GM18951 (cell line): ENCODE results near the gene GPC3.

Experiments
- POLR2A ChIP-seq: IDR thresholded peaks from 4 replicates; pipeline ENCODE4 v1.6.1; 2011; ENCODE audit warnings: mild to moderate bottlenecking; ENCODE audit not compliant: insufficient read length, insufficient read depth; ENCODE audit errors: extremely low read depth
- in situ Hi-C: fragments of 300-500 bp; cut with MboI; formaldehyde crosslinking; loops from one replicate; pipeline ENCODE4 v1.12.0; 2022; ENCODE audit warnings: low sequenced_read_pairs, mixed read lengths, inconsistent platforms; ENCODE audit not compliant: unreplicated experiment

GPC3 gene

DNA sequence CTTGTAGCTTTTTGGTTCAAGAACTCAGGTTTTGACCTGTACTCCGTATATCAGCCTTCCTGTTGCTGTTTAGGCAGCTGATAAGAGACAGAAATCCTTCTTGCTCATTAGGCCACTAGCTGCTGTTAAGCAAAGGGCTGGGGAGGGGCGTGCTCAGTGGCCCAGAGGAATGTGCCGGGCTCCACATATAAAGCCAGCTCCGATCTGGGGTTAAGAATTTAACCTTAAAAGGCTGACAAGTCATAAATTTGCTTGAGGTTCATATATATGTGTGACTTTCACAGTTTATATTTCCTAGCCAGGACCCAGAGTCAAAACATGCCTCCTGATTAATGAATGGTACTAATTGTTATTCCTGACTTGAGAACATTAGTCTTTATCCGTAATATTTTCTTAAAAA, 15.3 kb downstream of the GPC3 start:
- in situ Hi-C loops, result no loop called here
- no peak for TF ChIP-seq POLR2A

DNA sequence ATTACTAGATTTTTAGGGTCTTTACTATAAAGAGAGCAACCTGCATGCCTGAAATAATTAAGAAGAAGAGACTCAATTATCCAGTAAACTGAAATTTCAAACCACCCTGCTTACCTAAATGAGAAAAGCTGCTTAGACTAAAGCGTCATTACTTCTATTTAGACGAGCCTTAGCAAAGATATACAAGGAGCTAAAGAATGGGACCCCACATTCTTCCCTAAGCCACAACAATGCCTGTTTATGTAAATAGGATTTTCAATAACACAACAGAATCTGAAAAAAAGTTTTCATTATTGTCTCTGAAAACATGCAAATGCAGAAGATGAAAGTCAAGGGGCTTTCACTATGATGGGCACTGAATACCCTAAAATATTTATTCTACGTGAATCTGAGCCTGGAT, 16.2 kb downstream of the GPC3 start:
- in situ Hi-C loops, result no loop called here
- no peak for TF ChIP-seq POLR2A

GRCh38 chrX:133968109-133968508, 17.3 kb downstream of the GPC3 start:
- in situ Hi-C loops, result no loop called here
- no peak for TF ChIP-seq POLR2A

DNA sequence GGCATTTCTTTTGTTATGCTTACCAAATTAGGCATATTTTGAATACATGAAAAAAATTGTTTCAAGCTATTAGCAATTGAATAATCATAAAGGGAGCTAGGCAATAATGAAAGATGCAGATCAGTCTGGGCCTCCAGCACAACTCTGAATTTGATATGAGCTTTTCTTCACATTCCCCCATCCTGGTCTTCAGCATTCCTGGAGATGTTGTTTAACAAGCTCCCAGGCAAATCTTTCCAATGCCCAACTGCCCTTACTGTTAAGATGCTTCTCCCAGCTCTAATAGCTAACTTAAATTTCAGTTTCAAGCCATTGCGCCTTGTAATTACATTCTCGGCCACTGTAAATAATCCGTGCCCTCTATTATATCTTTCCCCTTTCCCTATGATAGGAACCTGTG, 19.2 kb downstream of the GPC3 start:
- in situ Hi-C loops, result no loop called here
- no peak for TF ChIP-seq POLR2A

GRCh38 chrX:133965321-133965720, 20.1 kb downstream of the GPC3 start:
- in situ Hi-C loops, result no loop called here
- TF ChIP-seq POLR2A, result no peak

GRCh38 chrX:133961046-133961445, 24.3 kb downstream of the GPC3 start:
- no peak for TF ChIP-seq POLR2A
- in situ Hi-C loops, result no loop called here

- in situ Hi-C loops, result no loop called here
- no peak for TF ChIP-seq POLR2A
Observed at GRCh38 chrX:133959972-133960371, 25.4 kb downstream of the GPC3 start.

GRCh38 chrX:133958997-133959688, 26.3 kb downstream of the GPC3 start:
- TF ChIP-seq POLR2A, result no peak
- in situ Hi-C loops, result no loop called here

DNA sequence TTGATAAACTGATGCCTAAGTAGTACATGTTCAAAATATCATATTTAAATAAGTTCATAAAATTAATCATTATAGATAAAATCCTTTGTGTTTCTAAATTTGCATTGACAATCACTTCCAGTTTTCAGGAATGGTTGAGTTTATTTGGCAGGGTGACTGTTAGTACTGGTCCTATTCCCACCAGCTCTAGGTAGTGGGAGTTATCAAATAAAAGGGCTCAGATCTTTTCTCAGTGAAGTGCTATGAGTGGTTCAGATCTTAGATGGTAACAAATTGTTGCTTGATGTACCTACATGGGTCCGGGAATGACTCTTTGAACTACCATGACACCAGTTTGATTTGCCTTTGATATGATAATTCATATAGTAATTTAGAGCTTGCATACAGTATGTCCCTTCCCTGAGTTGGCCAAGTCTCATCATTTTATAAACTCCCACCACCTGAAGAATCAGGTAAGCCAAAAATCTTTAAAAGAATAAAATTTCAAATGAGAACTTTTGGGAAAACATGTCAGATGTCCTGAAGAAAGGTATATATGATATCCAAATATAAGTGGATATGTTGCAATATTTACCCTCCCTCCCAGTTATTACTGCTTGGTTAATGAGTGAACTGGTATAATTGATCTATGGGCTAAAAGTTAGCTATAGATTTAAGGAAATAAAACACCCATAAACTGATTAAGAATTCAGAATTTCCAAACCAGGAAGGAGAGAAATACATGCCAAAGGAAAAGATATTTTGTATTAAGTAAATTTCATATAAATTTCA, 28.6 kb downstream of the GPC3 start:
- in situ Hi-C loops, result no loop called here
- no peak for TF ChIP-seq POLR2A

DNA sequence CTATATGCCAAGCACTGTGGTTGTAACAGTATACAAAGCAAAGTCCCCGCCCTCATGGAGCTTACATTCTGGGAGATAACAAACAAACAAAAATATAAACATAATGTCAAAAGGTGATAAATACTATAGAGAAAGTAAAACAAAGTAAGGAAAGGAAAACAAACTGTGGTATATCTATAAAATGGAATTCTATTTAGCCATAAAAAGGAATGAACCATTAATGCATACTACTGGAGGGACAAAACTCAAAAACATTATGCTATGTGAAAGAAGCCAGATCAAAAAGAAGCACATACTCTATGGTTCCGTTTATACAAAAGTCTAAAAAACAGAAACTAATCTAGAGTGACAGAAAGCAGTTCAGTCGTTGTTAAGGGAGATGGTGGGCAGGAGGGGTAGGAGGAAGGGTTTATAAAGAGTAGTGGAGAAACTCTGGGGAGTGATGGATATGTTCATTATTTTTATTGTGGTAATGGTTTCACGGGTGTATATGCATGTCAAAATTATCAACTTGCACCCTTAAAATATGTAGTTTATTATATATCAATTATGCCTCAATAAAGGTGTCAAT, 31.5 kb downstream of the GPC3 start:
- in situ Hi-C loops, result no loop called here
- no peak for TF ChIP-seq POLR2A

DNA sequence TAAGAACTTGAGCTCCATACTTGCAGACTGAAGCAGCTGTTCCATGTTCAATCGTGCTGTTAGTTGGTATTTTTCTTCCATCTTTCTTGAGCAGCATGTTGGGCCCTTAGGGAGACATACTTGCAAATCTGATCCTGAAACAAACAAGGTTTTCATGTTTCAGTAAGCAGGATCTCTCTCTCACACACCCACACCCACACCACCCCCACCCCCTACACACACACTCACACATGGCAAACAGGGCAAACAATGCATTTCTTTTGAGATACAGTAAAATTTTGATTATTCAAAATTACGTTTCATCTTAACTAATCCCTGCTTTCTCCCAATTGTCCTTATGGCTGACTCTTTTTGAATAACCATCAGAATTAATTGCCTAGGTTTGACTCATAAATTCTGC, 32.3 kb downstream of the GPC3 start:
- in situ Hi-C loops, result no loop called here
- no peak for TF ChIP-seq POLR2A

DNA sequence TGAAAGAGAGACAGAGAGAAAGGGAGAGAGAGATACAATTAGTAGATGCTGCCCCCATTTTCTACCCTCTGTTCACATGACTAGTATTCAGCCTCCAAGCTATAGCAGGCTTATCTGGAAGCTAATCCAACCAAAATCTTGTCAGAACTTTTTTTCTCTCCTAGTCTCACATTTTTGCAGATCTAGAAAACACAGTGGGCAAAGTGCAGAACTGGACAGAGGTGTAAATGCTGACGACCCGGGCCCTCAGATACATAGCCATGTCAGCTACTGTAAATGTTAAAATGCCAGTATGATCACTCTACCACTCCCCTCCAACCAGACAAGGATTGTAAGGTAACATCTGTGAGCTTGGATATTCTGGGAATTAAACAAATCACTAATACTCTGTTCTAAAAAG, 34.3 kb downstream of the GPC3 start:
- no peak for TF ChIP-seq POLR2A
- in situ Hi-C loops, result no loop called here

GRCh38 chrX:133950214-133950613, 35.2 kb downstream of the GPC3 start:
- in situ Hi-C loops, result no loop called here
- TF ChIP-seq POLR2A, result no peak

- TF ChIP-seq POLR2A, result no peak
- in situ Hi-C loops, result no loop called here
Observed at GRCh38 chrX:133948895-133949294, 36.5 kb downstream of the GPC3 start.
